ENCODE measurements around the gene MANEA. TPM values are rescaled to one million over a fixed set of nuclear protein-coding genes. Genes with fewer than 3 reads are reported as not detected.
A peak's percentile ranks its signal among the peaks of the same experiment; 100 is the strongest.

Gene MANEA
- total and polyA plus RNA-seq, 4 donors, result 2.4 to 15.4 (median 8.3) TPM

DNA sequence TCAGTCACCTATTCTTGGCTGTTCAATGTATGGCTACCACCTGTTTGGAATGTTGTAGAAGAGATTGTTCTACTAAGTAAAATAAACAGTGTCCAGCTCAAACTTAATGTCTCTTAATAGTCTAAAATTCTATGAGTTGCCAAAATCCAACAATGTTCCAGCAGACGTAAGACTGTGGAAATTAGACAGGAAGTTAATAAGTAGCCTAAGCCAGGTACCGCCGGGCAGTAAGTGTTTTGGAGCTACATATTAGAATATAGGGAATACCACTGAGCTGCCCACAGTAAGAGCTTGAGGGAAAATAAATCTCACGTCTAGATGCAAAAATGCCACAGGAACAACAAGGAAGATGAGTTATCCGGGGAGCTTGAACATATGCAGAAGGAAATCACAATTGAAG, 7.8 kb upstream of the MANEA start:
- Histone ChIP-seq H3K4me3 (no peak overlapping the region), H3K27me3 (ENCODE audit: control insufficient read depth in 3 of 3, insufficient read depth in 3 of 3, low read length in 2 of 3) (no peaks in the 10 kb centered on the region), H3K9ac (ENCODE audit: insufficient read depth in 1 of 2, low read length in 2 of 2) (no peak overlapping the region), H3K27ac (ENCODE audit: low read depth in 1 of 2, low read length in 1 of 2) (no peak overlapping the region), H3K4me1 (ENCODE audit: control insufficient read depth in 5 of 5, insufficient read depth in 5 of 5, low read length in 5 of 5) (peaks cover 0 to 2% (median 0%) of the 10 kb centered on the region in 5 donors), H3K9me3 (ENCODE audit: control insufficient read depth in 4 of 4, insufficient read depth in 3 of 4, low read length in 3 of 4) (no peaks in the 10 kb centered on the region), H3K36me3 (ENCODE audit: control insufficient read depth in 4 of 4, insufficient read depth in 4 of 4, low read length in 4 of 4) (no peaks in the 10 kb centered on the region)
- WGBS, 2 donors, result 76 to 80% methylated on average over 5 of the region's 5 CpGs
- no peak for DNase-seq
- ATAC-seq (ENCODE audit: insufficient read depth, low FRiP score), result no peak
- TF ChIP-seq, protein P1, sequence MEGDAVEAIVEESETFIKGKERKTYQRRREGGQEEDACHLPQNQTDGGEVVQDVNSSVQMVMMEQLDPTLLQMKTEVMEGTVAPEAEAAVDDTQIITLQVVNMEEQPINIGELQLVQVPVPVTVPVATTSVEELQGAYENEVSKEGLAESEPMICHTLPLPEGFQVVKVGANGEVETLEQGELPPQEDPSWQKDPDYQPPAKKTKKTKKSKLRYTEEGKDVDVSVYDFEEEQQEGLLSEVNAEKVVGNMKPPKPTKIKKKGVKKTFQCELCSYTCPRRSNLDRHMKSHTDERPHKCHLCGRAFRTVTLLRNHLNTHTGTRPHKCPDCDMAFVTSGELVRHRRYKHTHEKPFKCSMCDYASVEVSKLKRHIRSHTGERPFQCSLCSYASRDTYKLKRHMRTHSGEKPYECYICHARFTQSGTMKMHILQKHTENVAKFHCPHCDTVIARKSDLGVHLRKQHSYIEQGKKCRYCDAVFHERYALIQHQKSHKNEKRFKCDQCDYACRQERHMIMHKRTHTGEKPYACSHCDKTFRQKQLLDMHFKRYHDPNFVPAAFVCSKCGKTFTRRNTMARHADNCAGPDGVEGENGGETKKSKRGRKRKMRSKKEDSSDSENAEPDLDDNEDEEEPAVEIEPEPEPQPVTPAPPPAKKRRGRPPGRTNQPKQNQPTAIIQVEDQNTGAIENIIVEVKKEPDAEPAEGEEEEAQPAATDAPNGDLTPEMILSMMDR (IDR thresholded peaks at IDR 0.05; ENCODE audit: control extremely low read depth, extremely low read depth), result no peak

DNA sequence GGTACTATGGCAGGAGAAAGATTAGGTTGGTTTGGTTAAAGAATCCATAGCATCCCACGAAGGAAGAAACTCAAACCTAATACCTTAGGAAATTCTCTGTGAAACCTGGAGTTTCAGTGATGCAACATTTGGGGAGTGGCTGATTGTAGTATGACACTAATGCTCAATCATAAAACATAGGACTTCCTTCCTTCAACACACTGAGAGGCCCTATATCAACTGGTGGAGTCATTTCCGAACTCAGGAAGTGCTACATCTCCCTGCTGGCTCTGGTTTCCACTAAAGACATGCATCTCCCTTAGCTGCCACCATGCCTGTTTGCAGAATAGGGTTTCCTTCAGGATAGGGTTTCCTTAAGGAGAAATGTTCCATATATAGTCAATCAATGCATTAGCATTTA, 5.2 kb upstream of the MANEA start:
- no peaks in the 10 kb centered on the region for H3K36me3 ChIP-seq (ENCODE audit: control insufficient read depth in 4 of 4, insufficient read depth in 4 of 4, low read length in 4 of 4)
- TF ChIP-seq, protein P1 (IDR thresholded peaks at IDR 0.05; ENCODE audit: control extremely low read depth, extremely low read depth), result no peak
- peaks cover 0 to 3% (median 0%) of the 10 kb centered on the region in 5 donors for H3K4me1 ChIP-seq (ENCODE audit: control insufficient read depth in 5 of 5, insufficient read depth in 5 of 5, low read length in 5 of 5)
- no peaks in the 10 kb centered on the region for H3K9me3 ChIP-seq (ENCODE audit: control insufficient read depth in 4 of 4, insufficient read depth in 3 of 4, low read length in 3 of 4)
- no peak overlapping the region for H3K9ac ChIP-seq (ENCODE audit: insufficient read depth in 1 of 2, low read length in 2 of 2)
- WGBS, 2 donors, result 38 to 65% methylated on average over 2 of the region's 2 CpGs
- H3K27ac ChIP-seq (ENCODE audit: low read depth in 1 of 2, low read length in 1 of 2), result no peak overlapping the region
- H3K27me3 ChIP-seq (ENCODE audit: control insufficient read depth in 3 of 3, insufficient read depth in 3 of 3, low read length in 2 of 3), result no peaks in the 10 kb centered on the region
- DNase-seq (no peak), ATAC-seq (ENCODE audit: insufficient read depth, low FRiP score) (no peak)
- no peak overlapping the region for H3K4me3 ChIP-seq

DNA sequence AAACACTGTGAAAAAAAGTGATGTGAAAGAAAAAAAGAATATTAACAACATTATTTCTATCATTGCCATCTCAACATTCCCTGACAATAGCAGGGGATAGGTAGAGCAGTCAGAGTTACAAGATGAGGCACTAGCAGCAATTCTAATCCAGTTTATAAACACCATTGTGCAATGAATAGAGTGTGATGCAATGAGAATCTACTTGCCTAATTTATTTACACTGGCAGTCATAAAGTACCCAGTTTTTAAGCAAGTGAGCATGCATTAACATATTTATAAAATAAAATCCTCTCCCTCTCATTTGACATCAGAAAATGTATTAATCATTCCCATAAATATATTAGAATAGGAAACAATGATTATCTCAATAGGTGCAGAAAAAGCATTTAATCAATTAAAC, 2.5 kb upstream of the MANEA start:
- Histone ChIP-seq H3K4me3 (no peak overlapping the region), H3K4me1 (ENCODE audit: control insufficient read depth in 5 of 5, insufficient read depth in 5 of 5, low read length in 5 of 5) (peaks cover 0 to 3% (median 0%) of the 10 kb centered on the region in 5 donors), H3K9ac (ENCODE audit: insufficient read depth in 1 of 2, low read length in 2 of 2) (no peak overlapping the region), H3K9me3 (ENCODE audit: control insufficient read depth in 4 of 4, insufficient read depth in 3 of 4, low read length in 3 of 4) (no peaks in the 10 kb centered on the region), H3K27me3 (ENCODE audit: control insufficient read depth in 3 of 3, insufficient read depth in 3 of 3, low read length in 2 of 3) (no peaks in the 10 kb centered on the region), H3K27ac (ENCODE audit: low read depth in 1 of 2, low read length in 1 of 2) (no peak overlapping the region), H3K36me3 (ENCODE audit: control insufficient read depth in 4 of 4, insufficient read depth in 4 of 4, low read length in 4 of 4) (no peaks in the 10 kb centered on the region)
- DNase-seq (peak in 2 of 3 donors; percentile 56 to 75), ATAC-seq (ENCODE audit: insufficient read depth, low FRiP score) (no peak)
- TF ChIP-seq, protein P1 (IDR thresholded peaks at IDR 0.05; ENCODE audit: control extremely low read depth, extremely low read depth), result no peak

Measured in lung (tissue), 12 donors.